Liver (tissue), 9 donors: ENCODE measurements around the gene FOXO6. TPM values are rescaled to one million over a fixed set of nuclear protein-coding genes. Genes with fewer than 3 reads are reported as not detected.

Source experiments
- DNase-seq: peaks from one replicate; pipeline ENCODE4 v3.0.0-alpha.2; 2017; ENCODE audit warnings: low spot score
- H3K27ac ChIP-seq, 2 donors: one replicate each; pipeline ENCODE4 v1.7.0; 2013; ENCODE audit warnings: inconsistent platforms in 2 of 2, low read length in 2 of 2, control low read depth in 1 of 2, low read depth in 1 of 2, mild to moderate bottlenecking in 1 of 2
- H3K27me3 ChIP-seq, 4 donors: one replicate each; pipeline versions ENCODE4 v1.6.1 to v1.7.0; 2013; ENCODE audit warnings: low read length in 3 of 4, inconsistent platforms in 1 of 4, mild to moderate bottlenecking in 1 of 4, moderate library complexity in 1 of 4; ENCODE audit not compliant: control insufficient read depth in 4 of 4, insufficient read depth in 4 of 4
- H3K36me3 ChIP-seq, 4 donors: one replicate each; pipeline versions ENCODE4 v1.6.1 to v1.7.0; 2013; ENCODE audit warnings: low read length in 3 of 4, mild to moderate bottlenecking in 3 of 4, low read depth in 1 of 4, moderate library complexity in 1 of 4; ENCODE audit not compliant: control insufficient read depth in 4 of 4, insufficient read depth in 3 of 4
- H3K4me1 ChIP-seq, 4 donors: one replicate each; pipeline versions ENCODE4 v1.6.1 to v1.7.0; 2013; ENCODE audit warnings: low read length in 3 of 4, mild to moderate bottlenecking in 3 of 4, moderate library complexity in 1 of 4; ENCODE audit not compliant: control insufficient read depth in 4 of 4, insufficient read depth in 4 of 4
- H3K4me3 ChIP-seq, 3 donors: one replicate each; pipeline versions ENCODE4 v1.6.1 to v1.7.0; 2013; ENCODE audit warnings: low read length in 3 of 3, control low read depth in 1 of 3, low read depth in 1 of 3, mild to moderate bottlenecking in 1 of 3
- H3K9ac ChIP-seq, 2 donors: one replicate each; pipeline ENCODE4 v1.7.0; 2013; ENCODE audit warnings: low read length in 2 of 2, mild to moderate bottlenecking in 2 of 2, moderate library complexity in 2 of 2, control low read depth in 1 of 2, low read depth in 1 of 2
- H3K9me3 ChIP-seq, 4 donors: one replicate each; pipeline versions ENCODE4 v1.6.1 to v1.7.0; 2013; ENCODE audit warnings: low read length in 3 of 4; ENCODE audit not compliant: control insufficient read depth in 4 of 4
- EGR1 ChIP-seq, 2 donors: IDR thresholded peaks; 2 replicates each; pipeline ENCODE4 v1.6.1; 2016 to 2018; ENCODE audit warnings: antibody characterized with exemption in 2 of 2, low read depth in 2 of 2
- FOXA1 ChIP-seq: IDR thresholded peaks from 2 replicates; pipeline ENCODE4 v1.6.1; 2016; ENCODE audit warnings: antibody characterized with exemption
- FOXA2 ChIP-seq: IDR thresholded peaks from 2 replicates; pipeline ENCODE4 v1.6.1; 2016; ENCODE audit warnings: antibody characterized with exemption
- GABPA ChIP-seq, 2 donors: IDR thresholded peaks in 1 of 2; conservative IDR thresholded peaks in 1 of 2; 2 replicates each; pipeline ENCODE4 v1.6.1; 2016; ENCODE audit warnings: antibody characterized with exemption in 2 of 2, mild to moderate bottlenecking in 1 of 2, moderate library complexity in 1 of 2
- HNF4A ChIP-seq, 2 donors: conservative IDR thresholded peaks; 2 replicates each; pipeline ENCODE4 v1.6.1; 2016; ENCODE audit warnings: antibody characterized with exemption in 2 of 2, mild to moderate bottlenecking in 2 of 2
- HNF4G ChIP-seq: IDR thresholded peaks from 2 replicates; pipeline ENCODE4 v1.6.1; 2016; ENCODE audit warnings: antibody characterized with exemption
- JUND ChIP-seq, 2 donors: IDR thresholded peaks; 2 replicates each; pipeline ENCODE4 v1.6.1; 2016; ENCODE audit warnings: antibody characterized with exemption in 2 of 2
- NR2F2 ChIP-seq: IDR thresholded peaks from 2 replicates; pipeline ENCODE4 v1.6.1; 2016; ENCODE audit warnings: antibody characterized with exemption
- RAD21 ChIP-seq, 2 donors: IDR thresholded peaks; 2 replicates each; pipeline ENCODE4 v1.6.1; 2016; ENCODE audit warnings: antibody characterized with exemption in 2 of 2, mild to moderate bottlenecking in 2 of 2
- SP1 ChIP-seq: IDR thresholded peaks from 2 replicates; pipeline ENCODE4 v1.6.1; 2018; ENCODE audit warnings: antibody characterized with exemption, mild to moderate bottlenecking
- TAF1 ChIP-seq: conservative IDR thresholded peaks from 2 replicates; pipeline ENCODE4 v1.6.1; 2016; ENCODE audit warnings: antibody characterized with exemption, mild to moderate bottlenecking
- WGBS: extraction: QIAGEN DNeasy Blood & Tissue Kit; methylation state at CpG from one replicate; pipeline ENCODE4 v1.1.7; 2013; 5-methylcytosine and 5-hydroxymethylcytosine counted together
- polyA plus RNA-seq, 2 donors: library from polyadenylated mRNA; stranded (reverse) in 1 of 2; unstranded in 1 of 2; fragments of 200-250 nt in 1 of 2; fragments of >200 nt in 1 of 2; fragmentation: Nextera tagmentation in 1 of 2; extraction: Ambion mirVana in 1 of 2; gene quantifications; one replicate each; pipeline versions ENCODE4 v1.2.1 to v1.2.3, GENCODE V29; 2013 to 2015
- total RNA-seq, 2 donors: library from RNA; depleted of rRNA; stranded (reverse); fragments of >200 nt; gene quantifications; one replicate each; pipeline ENCODE4 v1.2.3, GENCODE V29; 2014
- TF ChIP-seq, protein P1 (sequence below): IDR thresholded peaks from 2 replicates; pipeline ENCODE4 v1.6.1; 2016; ENCODE audit warnings: antibody characterized with exemption
- TF ChIP-seq, protein P2 (sequence below): IDR thresholded peaks from 2 replicates; pipeline ENCODE4 v1.6.1; 2016; ENCODE audit warnings: antibody characterized with exemption
- TF ChIP-seq, protein P3 (sequence below): IDR thresholded peaks from 2 replicates; pipeline ENCODE4 v1.6.1; 2016; ENCODE audit warnings: antibody characterized with exemption
- donor health status: healthy.
- donor health status: healthy.
- donor health status: healthy.
- donor health status: healthy.
- donor health status: healthy.

The FOXO6 gene
- total and polyA plus RNA-seq, 4 donors, result 0.02 to 0.09 (median 0.08) TPM; not detected in 1

DNA sequence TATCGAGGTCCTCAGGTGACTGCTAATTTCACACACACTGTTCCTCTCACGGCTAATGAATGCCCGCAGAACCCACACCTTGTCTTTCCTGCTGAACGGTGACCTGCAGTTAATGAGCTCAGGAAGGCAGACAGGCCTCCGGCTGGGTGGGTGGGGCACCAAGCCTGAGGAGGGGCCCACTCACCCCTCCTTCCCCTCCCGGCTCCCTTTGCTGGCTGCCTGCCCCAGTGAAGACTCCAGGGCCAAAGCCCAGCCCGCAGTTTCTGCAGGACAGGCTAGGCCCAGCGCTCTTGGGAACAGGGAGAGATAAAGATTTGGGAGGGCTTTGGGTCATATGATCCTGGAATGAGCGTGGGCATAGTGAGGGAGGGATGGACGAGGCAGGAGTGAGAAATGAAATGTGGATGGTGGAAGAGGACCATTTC, 26.4 kb downstream of the FOXO6 start:
- Histone ChIP-seq H3K4me3 (no peak overlapping the region), H3K27me3 (peaks cover 0 to 8% (median 0%) of the 10 kb centered on the region in 4 donors), H3K9ac (no peak overlapping the region), H3K9me3 (no peaks in the 10 kb centered on the region), H3K36me3 (no peaks in the 10 kb centered on the region), H3K27ac (no peak overlapping the region), H3K4me1 (no peaks in the 10 kb centered on the region)
- peak; percentile 43 for DNase-seq
- TF ChIP-seq GABPA (IDR thresholded peaks at IDR 0.05 in 1 of 2, conservative IDR thresholded peaks at IDR 0.05 in 1 of 2) (no peak), SP1 (peak; percentile 16)
- WGBS, result 39% methylated on average over 10 of the region's 10 CpGs

DNA sequence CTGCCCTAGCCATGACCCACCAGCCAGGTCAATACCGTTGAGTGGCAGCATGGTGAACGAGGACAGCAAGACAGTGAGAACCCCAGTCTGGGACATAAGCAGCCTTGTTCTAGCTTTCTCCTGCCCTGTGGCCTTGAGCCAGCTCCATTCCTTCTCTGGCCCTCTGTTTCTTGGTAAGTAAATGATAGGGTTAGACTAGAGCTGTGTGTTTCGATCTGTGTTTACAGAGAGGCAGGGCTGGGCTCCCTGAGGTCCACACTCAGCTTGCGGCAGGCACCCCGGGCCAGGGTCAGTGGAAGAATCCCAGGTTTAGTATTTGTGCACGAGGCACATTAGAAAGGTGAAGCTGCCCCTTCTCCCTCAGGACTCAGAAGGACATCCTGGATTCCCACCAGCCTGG, 27.3 kb downstream of the FOXO6 start:
- H3K36me3 ChIP-seq, result no peaks in the 10 kb centered on the region
- no peak overlapping the region for H3K4me3 ChIP-seq
- TF ChIP-seq FOXA2 (no peak), NR2F2 (no peak), RAD21 (IDR thresholded peaks at IDR 0.05) (no peak), HNF4G (no peak), JUND (IDR thresholded peaks at IDR 0.05) (no peak), GABPA (IDR thresholded peaks at IDR 0.05 in 1 of 2, conservative IDR thresholded peaks at IDR 0.05 in 1 of 2) (no peak), HNF4A (conservative IDR thresholded peaks at IDR 0.05) (no peak), SP1 (no peak), FOXA1 (no peak), TAF1 (no peak), EGR1 (IDR thresholded peaks at IDR 0.05; ENCODE audit: low read depth in 2 of 2) (no peak)
- TF ChIP-seq, protein P1, sequence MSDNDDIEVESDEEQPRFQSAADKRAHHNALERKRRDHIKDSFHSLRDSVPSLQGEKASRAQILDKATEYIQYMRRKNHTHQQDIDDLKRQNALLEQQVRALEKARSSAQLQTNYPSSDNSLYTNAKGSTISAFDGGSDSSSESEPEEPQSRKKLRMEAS, result no peak
- TF ChIP-seq, protein P2, sequence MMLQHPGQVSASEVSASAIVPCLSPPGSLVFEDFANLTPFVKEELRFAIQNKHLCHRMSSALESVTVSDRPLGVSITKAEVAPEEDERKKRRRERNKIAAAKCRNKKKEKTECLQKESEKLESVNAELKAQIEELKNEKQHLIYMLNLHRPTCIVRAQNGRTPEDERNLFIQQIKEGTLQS, result no peak
- no peaks in the 10 kb centered on the region for H3K4me1 ChIP-seq
- no peaks in the 10 kb centered on the region for H3K9me3 ChIP-seq
- H3K27ac ChIP-seq, result no peak overlapping the region
- no peak for DNase-seq
- 78% methylated on average over 6 of the region's 6 CpGs for WGBS
- peaks cover 0 to 8% (median 0%) of the 10 kb centered on the region in 4 donors for H3K27me3 ChIP-seq
- no peak overlapping the region for H3K9ac ChIP-seq

DNA sequence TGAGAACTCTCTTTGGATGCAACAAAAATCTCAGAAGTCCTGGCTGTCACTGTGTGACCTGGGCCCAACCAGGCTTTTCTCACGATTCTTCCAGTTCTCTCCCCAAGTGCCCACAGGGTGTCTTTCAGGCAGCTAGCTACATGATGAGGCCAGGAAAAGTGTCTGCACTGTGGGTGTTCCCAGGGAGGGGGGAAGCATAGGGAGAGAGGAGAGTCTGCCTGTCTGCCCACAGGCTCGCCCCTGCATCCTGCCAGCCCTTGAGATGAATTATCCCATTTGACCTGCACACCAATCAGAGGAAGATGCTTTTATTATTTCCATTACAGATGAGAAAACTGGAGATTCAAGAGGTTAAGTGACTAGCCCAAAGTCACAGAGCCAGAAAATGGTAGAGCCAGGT, 27.8 kb downstream of the FOXO6 start:
- Histone ChIP-seq H3K4me3 (no peak overlapping the region), H3K36me3 (no peaks in the 10 kb centered on the region), H3K9ac (no peak overlapping the region), H3K9me3 (no peaks in the 10 kb centered on the region), H3K27ac (no peak overlapping the region), H3K4me1 (no peaks in the 10 kb centered on the region), H3K27me3 (peaks cover 0 to 5% (median 0%) of the 10 kb centered on the region in 4 donors)
- no peak for DNase-seq
- TF ChIP-seq, protein P1, result no peak
- TF ChIP-seq HNF4G (no peak), JUND (IDR thresholded peaks at IDR 0.05) (no peak), GABPA (IDR thresholded peaks at IDR 0.05 in 1 of 2, conservative IDR thresholded peaks at IDR 0.05 in 1 of 2) (no peak), TAF1 (no peak)
- WGBS, result 88% methylated on average over 2 of the region's 2 CpGs

DNA sequence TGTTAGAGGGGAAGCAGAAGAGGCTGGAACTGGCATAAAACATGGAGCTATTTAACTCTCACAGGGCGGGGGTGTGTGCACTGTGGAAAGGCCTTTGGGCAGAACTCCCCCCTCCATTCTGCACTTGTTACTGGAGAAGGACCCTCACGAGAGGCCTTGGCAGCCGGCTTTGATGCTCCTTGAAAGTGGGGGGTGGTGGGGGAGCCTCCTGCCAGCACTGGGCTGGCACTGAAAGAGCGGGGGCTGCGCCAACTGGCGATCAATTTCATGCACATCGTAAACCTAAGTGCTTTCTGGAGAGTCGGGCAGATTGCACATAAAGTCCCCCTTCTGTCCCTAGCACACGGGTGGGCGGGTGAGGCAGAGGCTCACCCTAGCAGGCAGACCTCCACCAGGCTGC, 28.9 kb downstream of the FOXO6 start:
- Histone ChIP-seq H3K27me3 (peaks cover 0 to 5% (median 0%) of the 10 kb centered on the region in 4 donors), H3K36me3 (no peaks in the 10 kb centered on the region), H3K9me3 (no peaks in the 10 kb centered on the region), H3K4me3 (no peak overlapping the region), H3K4me1 (no peaks in the 10 kb centered on the region), H3K9ac (no peak overlapping the region), H3K27ac (no peak overlapping the region)
- 89% methylated on average over 10 of the region's 10 CpGs for WGBS
- TF ChIP-seq, protein P3, sequence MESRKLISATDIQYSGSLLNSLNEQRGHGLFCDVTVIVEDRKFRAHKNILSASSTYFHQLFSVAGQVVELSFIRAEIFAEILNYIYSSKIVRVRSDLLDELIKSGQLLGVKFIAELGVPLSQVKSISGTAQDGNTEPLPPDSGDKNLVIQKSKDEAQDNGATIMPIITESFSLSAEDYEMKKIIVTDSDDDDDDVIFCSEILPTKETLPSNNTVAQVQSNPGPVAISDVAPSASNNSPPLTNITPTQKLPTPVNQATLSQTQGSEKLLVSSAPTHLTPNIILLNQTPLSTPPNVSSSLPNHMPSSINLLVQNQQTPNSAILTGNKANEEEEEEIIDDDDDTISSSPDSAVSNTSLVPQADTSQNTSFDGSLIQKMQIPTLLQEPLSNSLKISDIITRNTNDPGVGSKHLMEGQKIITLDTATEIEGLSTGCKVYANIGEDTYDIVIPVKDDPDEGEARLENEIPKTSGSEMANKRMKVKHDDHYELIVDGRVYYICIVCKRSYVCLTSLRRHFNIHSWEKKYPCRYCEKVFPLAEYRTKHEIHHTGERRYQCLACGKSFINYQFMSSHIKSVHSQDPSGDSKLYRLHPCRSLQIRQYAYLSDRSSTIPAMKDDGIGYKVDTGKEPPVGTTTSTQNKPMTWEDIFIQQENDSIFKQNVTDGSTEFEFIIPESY, result no peak
- TF ChIP-seq SP1, result no peak
- TF ChIP-seq GABPA (IDR thresholded peaks at IDR 0.05 in 1 of 2, conservative IDR thresholded peaks at IDR 0.05 in 1 of 2), result no peak
- TF ChIP-seq FOXA2, result no peak
- TF ChIP-seq HNF4A (conservative IDR thresholded peaks at IDR 0.05), result no peak
- TF ChIP-seq, protein P1, result no peak
- TF ChIP-seq, protein P2, result no peak
- no peak for TF ChIP-seq FOXA1
- DNase-seq, result no peak
